HG03039 (cell line): ENCODE data around the gene DIDO1.
"Not testable (repeated sequence)": the region's sequence is repeated elsewhere in the genome, so short reads cannot be mapped to it uniquely, and the experiment has no call there.

Source experiments
- ATAC-seq: cut with Tn5 transposase; IDR thresholded peaks from one replicate; pipeline ENCODE4 v1.9.1; 2021; ENCODE audit warnings: mild to moderate bottlenecking, moderate library complexity; ENCODE audit not compliant: unreplicated experiment

The DIDO1 gene

DNA sequence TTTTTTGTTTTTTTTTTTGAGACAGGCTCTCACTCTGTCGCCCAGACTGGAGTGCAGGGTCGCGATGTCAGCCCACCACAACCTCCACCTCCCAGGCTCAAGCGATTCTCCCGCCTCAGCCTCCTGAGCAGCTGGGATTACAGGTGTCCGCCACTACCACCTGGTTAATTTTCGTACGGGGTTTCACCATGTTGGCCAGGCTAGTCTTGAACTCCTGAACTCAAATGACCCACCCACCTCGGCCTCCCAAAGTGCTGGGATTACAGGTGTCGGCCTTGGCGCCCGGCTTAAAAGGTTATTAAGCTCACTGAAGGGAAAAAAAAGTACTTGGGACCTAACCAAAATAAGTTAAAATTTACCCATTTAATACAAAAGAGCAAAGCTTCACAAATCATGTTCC lies 66.6 kb downstream of the DIDO1 start:
- no peak for ATAC-seq

DNA sequence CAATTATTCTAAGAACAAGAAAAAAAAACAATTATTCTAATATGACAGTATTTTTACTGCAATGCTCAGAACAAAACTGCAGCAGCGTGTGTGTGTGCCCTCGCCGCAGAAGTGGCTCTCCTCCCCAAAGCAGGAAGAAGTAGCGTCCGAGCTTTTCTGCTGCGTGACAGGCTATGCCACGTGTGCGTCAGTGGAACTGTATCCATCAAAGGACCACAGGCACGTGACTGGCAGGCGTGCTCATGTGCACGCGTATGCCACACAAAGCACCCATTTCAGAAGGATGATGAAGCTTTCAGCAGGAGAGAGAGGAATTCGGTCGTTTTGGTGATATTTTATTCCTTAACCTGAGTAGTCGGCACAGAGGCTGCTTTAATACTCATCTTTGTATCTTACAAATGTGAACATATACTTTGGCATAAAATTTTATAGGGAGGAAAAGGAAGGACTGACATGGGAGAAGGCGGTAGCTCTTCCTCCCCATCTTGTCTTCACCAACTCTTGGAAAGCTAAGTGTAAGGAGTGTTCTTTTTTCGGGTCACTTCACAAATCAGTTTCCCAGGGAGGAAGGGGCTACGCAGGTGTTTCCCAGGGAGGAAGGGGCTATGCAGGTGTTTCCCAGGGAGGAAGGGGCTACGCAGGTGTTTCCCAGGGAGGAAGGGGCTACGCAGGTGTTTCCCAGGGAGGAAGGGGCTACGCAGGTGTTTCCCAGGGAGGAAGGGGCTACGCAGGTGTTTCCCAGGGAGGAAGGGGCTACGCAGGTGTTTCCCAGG lies 68.1 kb downstream of the DIDO1 start:
- ATAC-seq: no peak

- no peak for ATAC-seq
Measured at GRCh38 chr20:62856931-62857619, 69.2 kb downstream of the DIDO1 start.

GRCh38 chr20:62855120-62855519 lies 71.2 kb downstream of the DIDO1 start:
- no peak for ATAC-seq

DNA sequence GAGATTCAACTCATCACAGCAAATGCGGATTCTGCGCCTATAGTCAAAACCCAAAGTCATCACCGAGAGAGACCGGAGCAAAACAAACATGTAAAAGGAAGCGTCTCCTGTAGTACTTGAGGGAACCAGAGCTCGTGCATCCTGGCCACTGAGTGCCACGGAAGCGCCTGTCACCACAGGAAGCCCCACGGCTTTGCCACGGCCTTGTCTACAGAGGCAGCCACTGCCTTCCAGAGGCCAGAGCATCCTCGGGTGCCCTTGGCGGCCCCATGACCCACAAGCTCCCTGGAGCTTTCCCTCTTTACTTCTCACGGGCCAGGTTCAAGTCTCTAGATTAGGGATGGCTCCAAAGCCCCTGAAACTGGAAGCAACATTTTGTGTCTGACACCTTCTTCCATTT lies 72.2 kb downstream of the DIDO1 start:
- ATAC-seq: no peak

GRCh38 chr20:62853304-62853703 lies 73.0 kb downstream of the DIDO1 start:
- not testable (repeated sequence) for ATAC-seq

- ATAC-seq: no peak
Measured at GRCh38 chr20:62852841-62853240, 73.5 kb downstream of the DIDO1 start.

- ATAC-seq: no peak
Measured at GRCh38 chr20:62852196-62852595, 74.1 kb downstream of the DIDO1 start.

DNA sequence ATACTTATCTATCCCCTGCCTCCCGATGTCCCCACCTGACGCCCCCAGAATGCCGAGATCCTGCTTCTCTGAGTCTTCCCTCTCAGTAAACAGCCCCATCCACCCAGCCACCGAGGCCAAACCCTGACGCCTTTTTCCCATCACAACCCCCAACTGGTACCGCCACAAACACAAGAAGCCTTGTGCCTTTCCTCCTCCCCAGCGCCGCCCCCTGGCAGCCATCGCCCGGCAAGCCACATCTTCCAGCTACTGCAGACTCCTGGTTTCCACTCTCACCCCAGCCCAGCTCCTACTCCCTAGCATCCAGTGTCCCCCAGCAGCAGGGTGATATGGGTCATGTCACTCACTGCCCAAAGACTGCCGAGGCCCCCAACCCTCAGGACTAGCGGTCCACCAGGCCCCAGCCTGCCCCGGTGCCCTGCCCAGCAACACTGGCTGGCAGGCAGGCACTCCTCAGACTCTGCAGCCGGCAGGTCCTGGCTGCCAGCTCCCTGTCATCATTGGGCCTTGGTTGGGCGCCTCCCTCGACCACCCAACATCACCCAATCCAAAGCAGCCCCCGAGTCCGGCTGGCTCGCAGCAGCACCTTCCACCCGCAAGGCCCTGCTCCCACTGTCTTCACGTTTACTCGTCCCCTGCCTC lies 75.9 kb downstream of the DIDO1 start:
- ATAC-seq: no peak

- no peak for ATAC-seq
Measured at GRCh38 chr20:62849431-62849830, 76.9 kb downstream of the DIDO1 start.

GRCh38 chr20:62848917-62849316 lies 77.4 kb downstream of the DIDO1 start:
- not testable (repeated sequence) for ATAC-seq

GRCh38 chr20:62846166-62846890 lies 80.0 kb downstream of the DIDO1 start:
- no peak for ATAC-seq

GRCh38 chr20:62845416-62846160 lies 80.7 kb downstream of the DIDO1 start:
- no peak for ATAC-seq

- no peak for ATAC-seq
Measured at GRCh38 chr20:62844182-62844581, 82.1 kb downstream of the DIDO1 start.

DNA sequence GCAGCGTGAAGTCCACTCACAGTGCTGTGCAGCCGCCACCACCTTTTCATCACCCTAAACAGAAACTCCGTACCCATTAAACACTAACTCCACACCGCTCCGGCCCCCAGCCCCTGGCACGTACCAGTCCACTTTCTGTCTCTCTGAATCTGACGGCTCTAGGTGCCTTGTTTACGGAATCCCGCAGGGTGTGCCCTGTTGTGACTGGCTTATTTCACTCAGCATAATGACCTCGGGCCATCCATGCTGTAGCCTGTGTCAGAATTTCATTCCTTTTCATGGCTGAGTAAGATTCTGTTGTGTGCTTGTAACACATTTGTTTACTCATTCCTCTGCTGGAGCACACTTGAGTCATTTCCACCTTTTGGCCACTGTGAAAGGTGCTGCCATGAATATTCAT lies 82.6 kb downstream of the DIDO1 start:
- ATAC-seq: no peak

- ATAC-seq: no peak
Measured at GRCh38 chr20:62841705-62842212, 84.5 kb downstream of the DIDO1 start.

DNA sequence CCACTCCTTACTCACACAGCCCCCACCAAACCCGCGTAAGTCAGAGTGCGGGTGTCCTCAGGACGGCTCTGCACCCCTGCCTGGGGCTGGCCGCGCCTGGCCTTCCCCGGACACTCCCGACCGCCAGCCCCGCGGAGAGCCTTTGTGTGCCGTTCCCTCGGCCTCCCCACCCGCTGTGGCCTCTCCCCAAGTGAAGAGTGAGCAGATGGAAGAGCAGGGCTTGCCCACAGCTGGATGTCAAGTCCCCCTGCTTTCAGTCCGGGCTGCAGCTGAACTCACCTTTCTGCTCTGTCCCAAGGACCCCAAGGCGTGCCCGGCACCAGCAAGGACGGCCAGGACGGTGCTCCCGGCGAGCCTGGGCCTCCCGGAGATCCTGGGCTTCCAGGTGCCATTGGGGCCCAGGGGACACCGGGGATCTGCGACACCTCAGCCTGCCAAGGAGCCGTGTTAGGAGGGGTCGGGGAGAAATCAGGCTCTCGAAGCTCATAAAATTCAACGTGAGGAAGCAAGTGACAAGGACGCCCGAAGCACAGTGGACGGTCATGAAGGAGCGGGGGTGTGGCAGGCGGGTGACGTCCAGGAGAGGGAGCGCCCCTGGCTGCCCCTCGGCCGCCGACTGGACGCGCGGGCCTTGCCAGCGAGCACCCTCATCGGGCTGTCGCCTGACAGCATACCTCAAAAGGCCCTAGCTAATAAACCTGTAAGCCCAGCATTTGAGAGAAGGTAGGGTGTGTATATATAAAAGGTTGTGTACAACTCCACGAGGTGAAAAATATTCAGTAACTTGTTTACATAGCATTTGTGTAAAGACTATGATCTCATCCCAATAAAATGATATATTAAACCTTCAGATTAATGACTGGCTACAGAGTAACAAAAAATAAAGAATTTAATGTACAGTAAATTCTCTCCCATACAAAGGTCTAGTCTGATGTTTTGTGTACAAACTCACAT lies 85.8 kb downstream of the DIDO1 start:
- ATAC-seq: no peak

- ATAC-seq: no peak
Measured at GRCh38 chr20:62839816-62840215, 86.5 kb downstream of the DIDO1 start.

DNA sequence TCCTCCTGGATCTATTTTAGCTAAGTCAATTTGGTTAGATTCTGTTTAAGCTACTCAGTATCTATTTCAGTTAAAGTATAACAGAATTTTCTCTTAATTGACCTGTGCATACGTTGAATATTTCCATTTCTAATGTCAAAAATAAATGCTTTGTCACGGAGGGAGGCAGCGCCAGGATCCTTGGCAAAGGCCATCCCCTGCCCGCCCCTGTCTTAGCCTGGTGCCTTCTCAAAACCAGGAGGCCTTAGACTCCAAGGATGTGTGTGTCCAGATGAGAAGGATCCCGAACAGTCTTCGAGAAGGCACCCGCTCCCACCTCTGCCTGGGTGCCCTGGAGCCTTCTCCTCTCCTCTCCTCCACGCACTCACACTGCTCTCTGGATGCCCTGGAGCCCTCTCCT lies 87.0 kb downstream of the DIDO1 start:
- ATAC-seq: no peak
